Fibroblast of mammary gland (primary cell): Measurements from ENCODE around the gene ARL5B.

Experiments used
- DNase-seq: peaks from one replicate; pipeline ENCODE4 v3.0.0-alpha.2; 2010; ENCODE audit warnings: low read depth
- H3K4me3 ChIP-seq: 2 replicates; pipeline ENCODE4 v1.5.1; 2011; ENCODE audit warnings: low read depth, mild to moderate bottlenecking, low read length, moderate library complexity; ENCODE audit not compliant: control insufficient read depth
- CTCF ChIP-seq: conservative IDR thresholded peaks from 2 replicates; pipeline ENCODE4 v1.5.1; 2011; ENCODE audit warnings: low read depth, low read length, inconsistent platforms; ENCODE audit not compliant: control insufficient read depth, insufficient read depth

ARL5B gene

GRCh38 chr10:18649364-18649959 lies 9.8 kb upstream of the ARL5B start:
- H3K4me3 ChIP-seq: no peak overlapping the region
- TF ChIP-seq CTCF: no peak
- DNase-seq: no peak

- no peak for TF ChIP-seq CTCF
- peak overlapping the region; percentile 96 for H3K4me3 ChIP-seq
- no peak for DNase-seq
These were observed 8.7 kb upstream of the ARL5B start for GRCh38 chr10:18650404-18650997.

- TF ChIP-seq CTCF: no peak
- peak; percentile 83 for DNase-seq
- peak within 1 kb of the TSS; percentile 96 for H3K4me3 ChIP-seq
These were observed 7.8 kb upstream of the ARL5B start, which contains the start of gene NSUN6 for GRCh38 chr10:18651324-18652007. Gene NSUN6, minus strand, starts transcription at chr10:18651587. Its CDS starts 384 bp downstream, at chr10:18651203.

- DNase-seq: no peak
- no peak for TF ChIP-seq CTCF
These were observed 6.1 kb upstream of the ARL5B start for GRCh38 chr10:18653112-18653511.

GRCh38 chr10:18656724-18657123 lies 2.5 kb upstream of the ARL5B start:
- H3K4me3 ChIP-seq: no peak overlapping the region
- no peak for DNase-seq
- TF ChIP-seq CTCF: no peak

More at GRCh38 chr10:18653112-18653511, 6.1 kb upstream of the ARL5B start:
- H3K4me3 ChIP-seq: no peak overlapping the region

GRCh38 chr10:18658271-18659124 lies 733 bp upstream of the ARL5B start:
- no peak for TF ChIP-seq CTCF
- peak; percentile 57 for DNase-seq
- H3K4me3 ChIP-seq: peak overlapping the region; percentile 93
